Measurements from ENCODE around the gene GPLD1. TPM values are rescaled to one million over a fixed set of nuclear protein-coding genes. Genes with fewer than 3 reads are reported as not detected.
"Not testable (repeated sequence)": the region's sequence is repeated elsewhere in the genome, so short reads cannot be mapped to it uniquely, and the experiment has no call there.

Gene GPLD1
- total RNA-seq, 1 donor from 2014 or later, result 0.48 TPM

DNA sequence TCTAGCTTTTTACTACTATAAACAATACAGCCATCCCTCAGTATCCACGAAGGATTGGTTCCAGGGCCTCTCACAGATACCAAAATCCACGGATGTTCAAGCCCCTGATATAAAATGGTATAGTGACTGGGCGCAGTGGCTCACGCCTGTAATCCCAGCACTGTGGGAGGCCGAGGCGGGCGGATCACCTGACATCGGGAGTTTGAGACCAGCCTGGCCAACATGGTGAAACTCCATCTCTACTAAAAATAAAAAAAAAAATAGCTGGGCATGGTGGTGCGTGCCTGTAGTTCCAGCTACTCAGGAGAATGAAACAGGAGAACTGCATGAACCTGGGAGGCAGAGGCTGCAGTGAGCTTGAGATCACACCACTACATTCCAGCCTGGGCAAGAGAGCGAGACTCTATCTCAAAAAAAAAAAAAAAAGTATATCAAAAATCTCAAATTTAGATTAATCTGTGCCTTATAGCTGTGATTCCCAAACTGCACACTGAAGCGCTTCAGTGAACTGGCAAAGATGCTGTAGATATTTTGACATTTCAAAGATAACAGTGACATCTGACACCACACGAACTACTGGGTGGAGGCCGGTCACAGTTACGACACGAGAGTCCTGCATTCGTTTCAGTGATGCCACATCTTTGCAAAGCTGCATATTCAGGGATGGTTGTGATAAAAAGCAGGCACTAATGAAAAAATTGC is 48.3 kb downstream of the GPLD1 start:
- Mint-ChIP-seq H3K27me3 (ENCODE audit: low read depth) (peaks cover 3% of the 10 kb centered on the region), H3K27ac (no peak overlapping the region), H3K4me1 (ENCODE audit: low read depth) (peaks cover 6% of the 10 kb centered on the region), H3K4me3 (ENCODE audit: low read depth) (no peak overlapping the region), H3K9me3 (no peaks in the 10 kb centered on the region), H3K36me3 (ENCODE audit: low read depth) (no peaks in the 10 kb centered on the region)
- DNase-seq (ENCODE audit: low spot score), result no peak
- intact Hi-C loops (cut with micrococcal nuclease), result no loop called here

GRCh38 chr6:24439858-24440539 is 49.4 kb downstream of the GPLD1 start:
- Mint-ChIP-seq H3K27ac (no peak overlapping the region), H3K9me3 (no peaks in the 10 kb centered on the region), H3K4me3 (ENCODE audit: low read depth) (no peak overlapping the region), H3K4me1 (ENCODE audit: low read depth) (peaks cover 6% of the 10 kb centered on the region), H3K27me3 (ENCODE audit: low read depth) (peaks cover 3% of the 10 kb centered on the region), H3K36me3 (ENCODE audit: low read depth) (no peaks in the 10 kb centered on the region)
- intact Hi-C loops (cut with micrococcal nuclease), result no loop called here
- DNase-seq (ENCODE audit: low spot score), result no peak

- DNase-seq (ENCODE audit: low spot score), result no peak
- H3K4me1 Mint-ChIP-seq (ENCODE audit: low read depth), result peaks cover 6% of the 10 kb centered on the region
- H3K9me3 Mint-ChIP-seq, result no peaks in the 10 kb centered on the region
- intact Hi-C loops (cut with micrococcal nuclease), result no loop called here
- H3K4me3 Mint-ChIP-seq (ENCODE audit: low read depth), result no peak overlapping the region
- H3K27me3 Mint-ChIP-seq (ENCODE audit: low read depth), result no peaks in the 10 kb centered on the region
- no peak overlapping the region for H3K27ac Mint-ChIP-seq
- no peaks in the 10 kb centered on the region for H3K36me3 Mint-ChIP-seq (ENCODE audit: low read depth)
These were observed 52.4 kb downstream of the GPLD1 start for GRCh38 chr6:24436979-24437378.

DNA sequence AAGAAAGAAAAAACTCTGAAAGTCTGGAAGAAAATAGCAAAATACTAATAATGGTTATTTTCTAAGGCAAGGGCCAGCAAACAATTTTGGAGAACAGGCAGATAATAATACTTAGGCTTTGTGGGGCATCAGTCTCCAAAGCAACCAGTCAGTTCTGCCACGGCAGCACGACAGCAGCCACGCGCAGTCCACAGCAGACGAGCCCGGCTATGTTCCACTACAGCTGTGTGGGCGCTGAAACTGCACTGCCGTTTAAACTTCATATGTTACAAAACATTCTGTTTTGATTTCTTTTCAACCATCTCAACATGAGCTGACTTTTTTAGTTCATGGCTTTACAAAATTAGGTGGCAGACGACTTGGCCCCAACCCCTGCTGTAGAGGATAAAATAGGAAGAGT is 56.8 kb downstream of the GPLD1 start:
- Mint-ChIP-seq H3K27ac (no peak overlapping the region), H3K9me3 (no peaks in the 10 kb centered on the region), H3K36me3 (ENCODE audit: low read depth) (peaks cover 3% of the 10 kb centered on the region), H3K4me3 (ENCODE audit: low read depth) (no peak overlapping the region), H3K27me3 (ENCODE audit: low read depth) (no peaks in the 10 kb centered on the region), H3K4me1 (ENCODE audit: low read depth) (peaks cover 2% of the 10 kb centered on the region)
- intact Hi-C loops (cut with micrococcal nuclease), result loop anchor here (5.0 kb wide), 1 partner anchor 265 kb away; no protein-coding TSS in a partner anchor
- DNase-seq (ENCODE audit: low spot score), result no peak

DNA sequence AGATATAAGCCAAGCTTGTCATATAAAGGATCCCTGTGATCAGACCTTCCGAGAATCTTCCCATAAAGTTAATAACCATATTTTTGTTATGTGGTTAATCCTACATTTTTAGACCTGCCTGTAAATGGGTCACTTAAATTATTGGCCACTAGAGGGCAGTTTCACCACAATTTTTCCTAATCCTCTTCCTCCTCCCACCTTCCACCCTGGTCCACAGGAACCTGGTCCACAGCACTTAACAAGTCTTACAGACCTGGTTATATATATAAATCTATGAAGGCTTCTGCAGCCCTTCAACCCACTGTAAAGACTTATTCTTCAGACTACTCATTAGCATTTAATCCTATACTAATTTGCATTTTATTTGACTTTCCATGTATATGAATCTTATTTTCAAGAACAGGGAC is 58.3 kb downstream of the GPLD1 start:
- intact Hi-C loops (cut with micrococcal nuclease), result loop anchor here (1.0 to 5.0 kb wide), 2 partner anchors 90 to 266 kb away; no protein-coding TSS in a partner anchor
- Mint-ChIP-seq H3K9me3 (no peaks in the 10 kb centered on the region), H3K27me3 (ENCODE audit: low read depth) (no peaks in the 10 kb centered on the region), H3K4me1 (ENCODE audit: low read depth) (peaks cover 2% of the 10 kb centered on the region), H3K36me3 (ENCODE audit: low read depth) (peaks cover 8% of the 10 kb centered on the region), H3K27ac (no peak overlapping the region), H3K4me3 (ENCODE audit: low read depth) (no peak overlapping the region)
- DNase-seq (ENCODE audit: low spot score), result no peak

DNA sequence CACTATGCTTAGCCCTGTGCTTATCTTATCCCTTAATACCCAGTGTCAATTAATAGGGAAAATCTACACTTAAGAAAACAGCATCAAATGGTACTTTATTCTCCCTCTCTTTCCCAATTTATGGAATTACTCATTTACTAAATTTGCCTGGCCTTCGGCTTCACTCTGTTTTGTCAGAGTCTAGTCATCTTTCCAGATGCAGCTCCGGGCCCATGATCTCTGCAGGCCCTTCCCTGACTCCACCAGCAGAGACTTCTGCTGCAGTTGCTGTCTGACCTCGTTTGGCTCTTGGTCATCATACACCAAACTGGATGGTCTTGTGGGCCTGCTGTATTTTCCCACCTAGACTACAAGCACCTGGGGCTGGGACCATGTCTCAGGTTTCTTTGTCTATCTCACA is 59.3 kb downstream of the GPLD1 start:
- no peaks in the 10 kb centered on the region for H3K9me3 Mint-ChIP-seq
- peaks cover 8% of the 10 kb centered on the region for H3K36me3 Mint-ChIP-seq (ENCODE audit: low read depth)
- intact Hi-C loops (cut with micrococcal nuclease), result loop anchor here (5.0 kb wide), 1 partner anchor 267 kb away; no protein-coding TSS in a partner anchor
- no peak overlapping the region for H3K27ac Mint-ChIP-seq
- DNase-seq (ENCODE audit: low spot score), result no peak
- peaks cover 2% of the 10 kb centered on the region for H3K4me1 Mint-ChIP-seq (ENCODE audit: low read depth)
- no peak overlapping the region for H3K4me3 Mint-ChIP-seq (ENCODE audit: low read depth)
- no peaks in the 10 kb centered on the region for H3K27me3 Mint-ChIP-seq (ENCODE audit: low read depth)

- peaks cover 16% of the 10 kb centered on the region for H3K36me3 Mint-ChIP-seq (ENCODE audit: low read depth)
- H3K27ac Mint-ChIP-seq, result no peak overlapping the region
- no peaks in the 10 kb centered on the region for H3K9me3 Mint-ChIP-seq
- H3K4me1 Mint-ChIP-seq (ENCODE audit: low read depth), result peaks cover 2% of the 10 kb centered on the region
- no peaks in the 10 kb centered on the region for H3K27me3 Mint-ChIP-seq (ENCODE audit: low read depth)
- H3K4me3 Mint-ChIP-seq (ENCODE audit: low read depth), result no peak overlapping the region
- DNase-seq (ENCODE audit: low spot score), result no peak
- intact Hi-C loops (cut with micrococcal nuclease), result no loop called here
These were observed 60.2 kb downstream of the GPLD1 start for GRCh38 chr6:24429146-24429545.

GRCh38 chr6:24428615-24429014 is 60.8 kb downstream of the GPLD1 start:
- intact Hi-C loops (cut with micrococcal nuclease), result no loop called here
- DNase-seq (ENCODE audit: low spot score), result no peak
- no peaks in the 10 kb centered on the region for H3K27me3 Mint-ChIP-seq (ENCODE audit: low read depth)
- no peaks in the 10 kb centered on the region for H3K9me3 Mint-ChIP-seq
- no peak overlapping the region for H3K4me3 Mint-ChIP-seq (ENCODE audit: low read depth)
- H3K27ac Mint-ChIP-seq, result no peak overlapping the region
- H3K36me3 Mint-ChIP-seq (ENCODE audit: low read depth), result peaks cover 17% of the 10 kb centered on the region
- peaks cover 2% of the 10 kb centered on the region for H3K4me1 Mint-ChIP-seq (ENCODE audit: low read depth)

DNA sequence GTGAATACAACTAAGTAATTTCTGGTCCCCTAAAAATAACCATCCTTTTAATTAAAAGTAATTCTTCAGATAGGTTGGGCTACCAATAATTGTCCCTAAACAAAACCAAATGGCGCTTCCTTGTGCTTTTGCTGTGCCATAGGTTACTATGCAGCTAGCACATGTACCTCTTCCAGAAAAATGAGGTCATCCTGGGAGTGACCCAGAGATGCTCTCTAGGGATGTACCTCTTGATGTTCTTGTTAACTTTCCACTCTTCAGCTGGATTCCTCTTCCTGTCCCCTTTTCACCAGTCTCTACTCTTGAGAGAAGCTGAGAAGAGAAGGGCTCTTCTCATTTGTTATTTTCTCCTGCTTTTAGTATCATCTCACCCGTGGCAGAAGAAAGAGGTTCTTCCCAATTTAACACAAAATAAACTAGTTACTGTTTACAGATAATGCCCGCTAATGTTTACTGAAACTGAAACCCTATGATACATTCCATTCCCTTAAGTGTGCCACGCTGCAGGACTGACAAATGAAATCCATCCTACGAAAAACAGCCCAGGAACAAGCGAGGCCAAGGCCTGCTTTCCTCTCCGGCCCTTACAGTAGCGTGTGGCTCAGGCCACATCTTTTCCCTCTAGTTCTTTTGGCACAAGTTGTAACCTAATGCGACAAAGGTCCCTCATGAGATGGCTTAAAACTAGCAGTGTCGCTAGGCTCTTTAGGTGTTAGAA is 62.5 kb downstream of the GPLD1 start:
- DNase-seq (ENCODE audit: low spot score), result no peak
- Mint-ChIP-seq H3K4me1 (ENCODE audit: low read depth) (peaks cover 2% of the 10 kb centered on the region), H3K4me3 (ENCODE audit: low read depth) (no peak overlapping the region), H3K36me3 (ENCODE audit: low read depth) (peaks cover 30% of the 10 kb centered on the region), H3K27me3 (ENCODE audit: low read depth) (no peaks in the 10 kb centered on the region), H3K9me3 (no peaks in the 10 kb centered on the region), H3K27ac (no peak overlapping the region)
- intact Hi-C loops (cut with micrococcal nuclease), result no loop called here

DNA sequence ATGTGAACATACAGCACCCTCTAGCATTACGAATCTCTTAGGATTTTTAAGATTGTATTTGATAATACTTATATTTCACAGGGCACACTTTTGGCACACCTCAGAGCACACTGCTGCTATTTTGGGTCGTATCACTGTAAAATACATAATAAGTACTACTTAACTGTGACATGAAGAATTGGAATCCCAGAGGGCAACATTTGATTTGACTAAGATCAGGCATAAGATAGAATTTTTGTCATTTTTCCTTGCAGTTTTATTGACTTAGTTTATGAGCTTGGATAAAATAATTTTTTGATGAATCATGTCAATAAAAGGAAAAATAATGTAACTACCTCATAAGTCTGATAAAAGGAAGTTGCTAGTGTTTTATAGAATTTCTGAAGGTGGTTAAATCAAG is 64.3 kb downstream of the GPLD1 start:
- Mint-ChIP-seq H3K4me3 (ENCODE audit: low read depth) (no peak overlapping the region), H3K4me1 (ENCODE audit: low read depth) (peaks cover 2% of the 10 kb centered on the region), H3K9me3 (no peaks in the 10 kb centered on the region), H3K27ac (no peak overlapping the region), H3K27me3 (ENCODE audit: low read depth) (no peaks in the 10 kb centered on the region), H3K36me3 (ENCODE audit: low read depth) (peaks cover 45% of the 10 kb centered on the region)
- DNase-seq (ENCODE audit: low spot score), result no peak
- intact Hi-C loops (cut with micrococcal nuclease), result no loop called here

DNA sequence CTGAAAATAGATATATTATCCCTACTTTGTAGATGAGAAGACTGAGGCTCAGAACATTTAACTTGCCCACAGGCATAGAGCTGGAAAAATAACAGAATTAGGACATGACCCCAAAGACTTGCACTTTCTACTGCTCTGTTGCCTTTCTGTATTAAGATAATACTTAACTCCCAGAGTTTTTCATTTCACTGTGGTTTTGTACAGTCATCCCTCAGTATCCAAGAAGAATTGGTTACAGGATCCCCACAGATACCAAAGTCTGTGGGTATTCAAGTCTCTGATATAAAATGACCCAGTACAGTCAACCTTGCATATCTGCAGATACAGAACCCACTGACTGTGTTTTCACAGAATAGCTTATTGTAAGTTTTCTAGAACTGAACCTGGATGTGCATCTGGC is 69.9 kb downstream of the GPLD1 start:
- Mint-ChIP-seq H3K4me3 (ENCODE audit: low read depth) (no peak overlapping the region), H3K4me1 (ENCODE audit: low read depth) (no peaks in the 10 kb centered on the region), H3K27ac (no peak overlapping the region), H3K9me3 (no peaks in the 10 kb centered on the region), H3K27me3 (ENCODE audit: low read depth) (no peaks in the 10 kb centered on the region), H3K36me3 (ENCODE audit: low read depth) (peaks cover 66% of the 10 kb centered on the region)
- intact Hi-C loops (cut with micrococcal nuclease), result no loop called here
- DNase-seq (ENCODE audit: low spot score), result no peak

DNA sequence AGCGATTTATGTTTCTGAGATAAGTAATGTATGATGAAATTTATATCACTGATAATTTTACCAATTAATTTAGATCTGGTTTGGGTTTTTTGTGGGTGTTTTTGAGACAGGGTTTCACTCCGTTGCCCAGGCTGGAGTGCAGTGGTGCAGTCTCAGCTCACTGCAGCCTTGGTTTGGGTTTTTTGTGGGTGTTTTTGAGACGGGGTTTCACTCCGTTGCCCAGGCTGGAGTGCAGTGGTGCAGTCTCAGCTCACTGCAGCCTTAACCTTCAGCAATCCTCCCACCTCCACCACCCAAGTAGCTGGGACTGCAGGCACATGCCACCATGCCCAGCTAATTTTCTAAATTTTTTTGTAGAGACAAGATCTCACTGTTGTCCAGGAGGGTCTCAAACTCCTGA is 73.6 kb downstream of the GPLD1 start:
- Mint-ChIP-seq H3K36me3 (ENCODE audit: low read depth) (peaks cover 56% of the 10 kb centered on the region), H3K27me3 (ENCODE audit: low read depth) (no peaks in the 10 kb centered on the region), H3K9me3 (no peaks in the 10 kb centered on the region), H3K4me3 (ENCODE audit: low read depth) (no peak overlapping the region), H3K27ac (no peak overlapping the region), H3K4me1 (ENCODE audit: low read depth) (peaks cover 4% of the 10 kb centered on the region)
- no peak for DNase-seq (ENCODE audit: low spot score)
- intact Hi-C loops (cut with micrococcal nuclease), result no loop called here

GRCh38 chr6:24414531-24414930 is 74.8 kb downstream of the GPLD1 start:
- DNase-seq (ENCODE audit: low spot score); H3K4me1 Mint-ChIP-seq (ENCODE audit: low read depth); H3K27ac Mint-ChIP-seq; H3K27me3 Mint-ChIP-seq (ENCODE audit: low read depth); H3K4me3 Mint-ChIP-seq (ENCODE audit: low read depth); intact Hi-C loops (cut with micrococcal nuclease); H3K9me3 Mint-ChIP-seq: not testable (repeated sequence)
- H3K36me3 Mint-ChIP-seq (ENCODE audit: low read depth), result peaks cover 51% of the 10 kb centered on the region

All from activated T-helper 2 cell treated with anti-CD3 and anti-CD28 coated beads, Interferon-gamma antibody, Interleukin-2, Interleukin-4, amounts not matched to agents 10 μg/mL and 5 μg/mL and 100 μg/mL, durations not matched to agents 14 hours and 24 hours and 36 hours (primary cell).